SU-DHL-6 (cell line): ENCODE results near the gene FOXP3.

Source experiments
- H2AFZ ChIP-seq: fragments of 200-600 bp; sonication (generic); 2 replicates; pipeline ENCODE4 v1.6.1; 2014; ENCODE audit warnings: low read depth, mild to moderate bottlenecking, moderate library complexity, mixed read lengths, antibody characterized with exemption, low read length; ENCODE audit not compliant: severe bottlenecking
- H3F3A ChIP-seq: fragments of 200-600 bp; shearing (Covaris generic); 2 replicates; pipeline ENCODE4 v1.6.0; 2016; ENCODE audit warnings: antibody characterized with exemption, mild to moderate bottlenecking; ENCODE audit not compliant: insufficient read depth
- H3K27ac ChIP-seq: fragments of 200-600 bp; sonication (generic); 2 replicates; pipeline ENCODE4 v1.5.1; 2016; ENCODE audit warnings: low read depth, mild to moderate bottlenecking, low read length, moderate library complexity, mixed read lengths
- H3K27me3 ChIP-seq: fragments of 200-600 bp; sonication (generic), shearing (Covaris generic); 2 replicates; pipeline ENCODE4 v1.6.0; 2014; ENCODE audit warnings: mild to moderate bottlenecking, low read length
- H3K36me3 ChIP-seq: fragments of 200-600 bp; sonication (generic); 2 replicates; pipeline ENCODE4 v1.6.1; 2014; ENCODE audit warnings: mild to moderate bottlenecking, low read length, mixed read lengths
- H3K4me2 ChIP-seq: fragments of 300-600, 200-600 bp; shearing (Covaris generic), sonication (generic); 2 replicates; pipeline ENCODE4 v1.6.0; 2014; ENCODE audit warnings: low read length, low read depth, mild to moderate bottlenecking; ENCODE audit not compliant: poor library complexity, severe bottlenecking
- H3K4me3 ChIP-seq: fragments of 200-600 bp; sonication (generic); 2 replicates; pipeline ENCODE4 v1.5.1; 2014; ENCODE audit warnings: antibody characterized with exemption, low read length, mild to moderate bottlenecking, mixed read lengths; ENCODE audit not compliant: insufficient read depth, poor library complexity, severe bottlenecking
- H3K79me2 ChIP-seq: fragments of 200-600 bp; sonication (generic); 2 replicates; pipeline ENCODE4 v1.6.1; 2014; ENCODE audit warnings: mild to moderate bottlenecking, low read length, moderate library complexity; ENCODE audit not compliant: insufficient read depth
- H3K9ac ChIP-seq: fragments of 200-600 bp; sonication (generic); 2 replicates; pipeline ENCODE4 v1.7.0; 2014; ENCODE audit warnings: mild to moderate bottlenecking, low read length
- H3K9me2 ChIP-seq: fragments of 200-600 bp; sonication (generic); replicated peaks from 2 replicates; pipeline ENCODE4 v1.6.1; 2014; ENCODE audit warnings: low read length; ENCODE audit not compliant: insufficient read depth
- H3K9me3 ChIP-seq: fragments of 200-600 bp; sonication (generic); 2 replicates; pipeline ENCODE4 v1.6.1; 2014; ENCODE audit warnings: low read length, mixed read lengths; ENCODE audit not compliant: insufficient read depth
- H4K20me1 ChIP-seq: fragments of 200-600 bp; sonication (generic); 2 replicates; pipeline ENCODE4 v1.6.1; 2014; ENCODE audit warnings: low read depth, mild to moderate bottlenecking, antibody characterized with exemption, low read length, moderate library complexity, mixed read lengths
- EZH2phosphoT487 ChIP-seq: fragments of 200-600 bp; sonication (generic), shearing (Covaris generic); conservative IDR thresholded peaks from 2 replicates; pipeline ENCODE4 v1.6.1; 2018; ENCODE audit warnings: mild to moderate bottlenecking, antibody characterized with exemption, low read length, moderate library complexity, mixed read lengths
- TF ChIP-seq, protein P1 (sequence below): fragments of 200-600 bp; sonication (generic); IDR thresholded peaks from one replicate; pipeline ENCODE4 v1.5.1; 2017; ENCODE audit warnings: antibody characterized with exemption, mild to moderate bottlenecking, low read length, moderate library complexity; ENCODE audit not compliant: insufficient read depth, poor library complexity, severe bottlenecking

Gene FOXP3

DNA sequence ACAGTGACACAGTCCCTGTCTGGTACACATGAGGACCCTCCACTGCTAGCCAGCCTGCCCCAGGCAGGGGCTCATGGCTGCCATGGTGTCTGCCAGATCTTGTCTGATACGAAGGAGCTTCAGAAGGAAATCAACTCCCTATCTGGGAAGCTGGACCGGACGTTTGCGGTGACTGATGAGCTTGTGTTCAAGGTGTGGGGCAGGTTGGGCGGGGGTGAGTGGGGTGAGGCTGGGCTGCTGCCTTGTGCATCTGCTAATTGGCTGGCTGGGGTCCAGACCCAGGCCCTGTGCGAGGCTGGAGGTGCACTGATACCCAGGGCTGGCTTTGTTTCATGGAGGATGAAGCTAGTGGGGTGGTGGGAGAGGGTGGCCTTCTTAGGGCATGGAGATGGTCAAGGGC is 15.4 kb downstream of the FOXP3 start:
- no peak for TF ChIP-seq EZH2phosphoT487
- TF ChIP-seq, protein P1, sequence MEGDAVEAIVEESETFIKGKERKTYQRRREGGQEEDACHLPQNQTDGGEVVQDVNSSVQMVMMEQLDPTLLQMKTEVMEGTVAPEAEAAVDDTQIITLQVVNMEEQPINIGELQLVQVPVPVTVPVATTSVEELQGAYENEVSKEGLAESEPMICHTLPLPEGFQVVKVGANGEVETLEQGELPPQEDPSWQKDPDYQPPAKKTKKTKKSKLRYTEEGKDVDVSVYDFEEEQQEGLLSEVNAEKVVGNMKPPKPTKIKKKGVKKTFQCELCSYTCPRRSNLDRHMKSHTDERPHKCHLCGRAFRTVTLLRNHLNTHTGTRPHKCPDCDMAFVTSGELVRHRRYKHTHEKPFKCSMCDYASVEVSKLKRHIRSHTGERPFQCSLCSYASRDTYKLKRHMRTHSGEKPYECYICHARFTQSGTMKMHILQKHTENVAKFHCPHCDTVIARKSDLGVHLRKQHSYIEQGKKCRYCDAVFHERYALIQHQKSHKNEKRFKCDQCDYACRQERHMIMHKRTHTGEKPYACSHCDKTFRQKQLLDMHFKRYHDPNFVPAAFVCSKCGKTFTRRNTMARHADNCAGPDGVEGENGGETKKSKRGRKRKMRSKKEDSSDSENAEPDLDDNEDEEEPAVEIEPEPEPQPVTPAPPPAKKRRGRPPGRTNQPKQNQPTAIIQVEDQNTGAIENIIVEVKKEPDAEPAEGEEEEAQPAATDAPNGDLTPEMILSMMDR = no peak
- no peak overlapping the region for H3K4me3 ChIP-seq
- no peak overlapping the region for H2AFZ ChIP-seq

DNA sequence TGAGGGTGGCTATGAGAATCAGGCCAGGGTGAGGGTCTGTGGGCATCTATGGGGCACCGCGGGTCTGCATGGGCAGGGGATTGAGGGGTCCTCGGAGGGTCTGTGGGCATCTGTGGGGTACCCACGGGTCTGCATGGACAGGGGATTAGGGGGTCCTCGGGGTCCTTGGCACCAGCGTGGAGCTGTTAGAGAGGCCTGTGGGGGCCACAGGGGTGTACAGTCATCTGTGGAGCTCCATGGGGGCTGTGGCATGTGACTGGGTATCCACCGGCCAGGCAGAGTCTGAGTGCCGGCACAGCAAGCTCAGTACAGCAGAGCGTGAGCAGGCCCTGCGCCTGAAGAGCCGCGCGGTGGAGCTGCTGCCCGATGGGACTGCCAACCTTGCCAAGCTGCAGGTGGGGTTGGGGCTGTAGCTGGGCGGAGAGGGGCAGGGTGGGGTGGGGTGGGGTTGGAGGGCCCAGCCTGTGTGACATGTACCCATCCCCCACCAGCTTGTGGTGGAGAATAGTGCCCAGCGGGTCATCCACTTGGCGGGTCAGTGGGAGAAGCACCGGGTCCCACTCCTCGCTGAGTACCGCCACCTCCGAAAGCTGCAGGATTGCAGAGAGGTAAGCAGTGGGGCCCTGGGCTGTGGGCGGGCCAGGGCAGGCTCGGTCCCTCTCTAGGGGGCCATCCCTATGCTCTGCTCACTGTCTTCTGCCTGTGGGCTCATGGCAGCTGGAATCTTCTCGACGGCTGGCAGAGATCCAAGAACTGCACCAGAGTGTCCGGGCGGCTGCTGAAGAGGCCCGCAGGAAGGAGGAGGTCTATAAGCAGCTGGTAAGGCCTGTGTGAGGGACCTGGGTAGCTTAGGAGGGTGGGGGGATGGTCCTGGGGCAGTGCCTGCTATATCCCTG is 16.3 kb downstream of the FOXP3 start:
- Histone ChIP-seq H2AFZ (no peak overlapping the region), H3K9ac (no peak overlapping the region), H3K9me3 (no peaks in the 10 kb centered on the region), H3K4me3 (no peak overlapping the region), H4K20me1 (no peaks in the 10 kb centered on the region), H3K36me3 (no peaks in the 10 kb centered on the region), H3K9me2 (no peaks in the 10 kb centered on the region), H3K27ac (no peak overlapping the region), H3K79me2 (no peaks in the 10 kb centered on the region), H3F3A (no peaks in the 10 kb centered on the region), H3K4me2 (no peak overlapping the region), H3K27me3 (no peaks in the 10 kb centered on the region)
- TF ChIP-seq, protein P1 = no peak
- TF ChIP-seq EZH2phosphoT487 = no peak

More for the DNA sequence above, 15.4 kb downstream of the FOXP3 start:
- H3K27me3 ChIP-seq = no peaks in the 10 kb centered on the region
- H3K36me3 ChIP-seq = no peaks in the 10 kb centered on the region
- H3F3A ChIP-seq = no peaks in the 10 kb centered on the region
- no peak overlapping the region for H3K4me2 ChIP-seq
- H3K9me2 ChIP-seq = no peaks in the 10 kb centered on the region
- H3K79me2 ChIP-seq = no peaks in the 10 kb centered on the region
- H3K9ac ChIP-seq = no peak overlapping the region
- H3K9me3 ChIP-seq = no peaks in the 10 kb centered on the region
- H3K27ac ChIP-seq = no peak overlapping the region
- no peaks in the 10 kb centered on the region for H4K20me1 ChIP-seq

DNA sequence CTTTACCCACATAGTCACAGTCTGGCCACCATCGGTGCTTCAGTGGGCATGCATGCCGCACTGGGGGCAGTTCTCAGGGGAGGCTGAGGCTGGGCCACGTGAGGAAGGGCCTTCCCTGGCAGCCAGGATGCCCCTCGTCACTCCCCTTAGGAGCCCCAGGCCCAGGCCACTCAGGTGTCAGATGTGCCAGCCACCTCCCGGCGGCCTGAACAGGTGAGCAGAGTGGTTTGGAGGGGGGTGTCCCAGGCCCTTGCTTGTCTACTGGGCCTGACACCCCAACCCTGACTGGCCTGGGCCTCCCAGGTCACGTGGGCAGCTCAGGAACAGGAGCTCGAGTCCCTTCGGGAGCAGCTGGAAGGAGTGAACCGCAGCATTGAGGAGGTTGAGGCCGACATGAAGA is 17.2 kb downstream of the FOXP3 start:
- no peaks in the 10 kb centered on the region for H3F3A ChIP-seq
- no peaks in the 10 kb centered on the region for H3K9me2 ChIP-seq
- no peak overlapping the region for H3K4me3 ChIP-seq

More for the DNA sequence above, 17.2 kb downstream of the FOXP3 start:
- H3K27me3 ChIP-seq = no peaks in the 10 kb centered on the region
- no peaks in the 10 kb centered on the region for H3K79me2 ChIP-seq
- TF ChIP-seq EZH2phosphoT487 = no peak
- TF ChIP-seq, protein P1 = no peak
- no peak overlapping the region for H2AFZ ChIP-seq
- no peak overlapping the region for H3K9ac ChIP-seq
- no peaks in the 10 kb centered on the region for H3K9me3 ChIP-seq
- no peak overlapping the region for H3K27ac ChIP-seq
- no peak overlapping the region for H3K4me2 ChIP-seq
- no peaks in the 10 kb centered on the region for H4K20me1 ChIP-seq
- H3K36me3 ChIP-seq = no peaks in the 10 kb centered on the region
